ENCODE results near the gene JAZF1.
"Not testable (repeated sequence)": the region's sequence is repeated elsewhere in the genome, so short reads cannot be mapped to it uniquely, and the experiment has no call there.

Gene JAZF1

GRCh38 chr7:27925573-27926201 is 254.9 kb downstream of the JAZF1 start:
- H3K4me1 ChIP-seq: peaks cover 0 to 2% (median 0%) of the 10 kb centered on the region in 4 donors
- H3K4me3 ChIP-seq: no peak overlapping the region
- no peaks in the 10 kb centered on the region for H3K36me3 ChIP-seq
- H3K27ac ChIP-seq: no peak overlapping the region
- H3K9me3 ChIP-seq: no peaks in the 10 kb centered on the region
- no peak for TF ChIP-seq CTCF (IDR thresholded peaks at IDR 0.05)
- intact Hi-C loops (cut with DNase I; ENCODE audit: low total_unique reads): loop anchor here (10.0 kb wide), 1 partner anchor 731 kb away; no protein-coding TSS in a partner anchor
- DNase-seq: no peak
- no peaks in the 10 kb centered on the region for H3K27me3 ChIP-seq

- Histone ChIP-seq H3K4me1 (peaks cover 0 to 2% (median 0%) of the 10 kb centered on the region in 4 donors), H3K36me3 (no peaks in the 10 kb centered on the region), H3K27me3 (no peaks in the 10 kb centered on the region), H3K4me3 (no peak overlapping the region), H3K9me3 (no peaks in the 10 kb centered on the region), H3K27ac (no peak overlapping the region)
- DNase-seq: no peak
- no peak for TF ChIP-seq CTCF (IDR thresholded peaks at IDR 0.05)
- intact Hi-C loops (cut with DNase I; ENCODE audit: low total_unique reads): loop anchor here (10.0 kb wide), 1 partner anchor 729 kb away; no protein-coding TSS in a partner anchor
These were observed 257.0 kb downstream of the JAZF1 start for GRCh38 chr7:27923642-27923980.

GRCh38 chr7:27922907-27923641 is 257.5 kb downstream of the JAZF1 start:
- H3K27me3 ChIP-seq: no peaks in the 10 kb centered on the region
- peaks cover 0 to 2% (median 0%) of the 10 kb centered on the region in 4 donors for H3K4me1 ChIP-seq
- no peak for TF ChIP-seq CTCF (IDR thresholded peaks at IDR 0.05)
- no peaks in the 10 kb centered on the region for H3K36me3 ChIP-seq
- H3K27ac ChIP-seq: no peak overlapping the region
- no peak for DNase-seq
- intact Hi-C loops (cut with DNase I; ENCODE audit: low total_unique reads): loop anchor here (10.0 kb wide), 1 partner anchor 728 kb away; no protein-coding TSS in a partner anchor
- H3K4me3 ChIP-seq: no peak overlapping the region
- H3K9me3 ChIP-seq: no peaks in the 10 kb centered on the region

- not testable (repeated sequence) for H3K4me3 ChIP-seq, H3K9me3 ChIP-seq, H3K36me3 ChIP-seq, H3K27me3 ChIP-seq, H3K27ac ChIP-seq, H3K4me1 ChIP-seq, DNase-seq
- intact Hi-C loops (cut with DNase I; ENCODE audit: low total_unique reads): loop anchor here (10.0 kb wide), 1 partner anchor 728 kb away; no protein-coding TSS in a partner anchor
These were observed 258.2 kb downstream of the JAZF1 start for GRCh38 chr7:27922389-27922788.

GRCh38 chr7:27921081-27921836 is 259.3 kb downstream of the JAZF1 start:
- no peak overlapping the region for H3K4me3 ChIP-seq
- no peaks in the 10 kb centered on the region for H3K36me3 ChIP-seq
- H3K9me3 ChIP-seq: no peaks in the 10 kb centered on the region
- no peak for DNase-seq
- TF ChIP-seq CTCF (IDR thresholded peaks at IDR 0.05): peak; percentile 42 to 45
- H3K4me1 ChIP-seq: peaks cover 0 to 2% (median 0%) of the 10 kb centered on the region in 4 donors
- no peaks in the 10 kb centered on the region for H3K27me3 ChIP-seq
- no peak overlapping the region for H3K27ac ChIP-seq
- intact Hi-C loops (cut with DNase I; ENCODE audit: low total_unique reads): loop anchor here (10.0 kb wide), 1 partner anchor 726 kb away; no protein-coding TSS in a partner anchor

Measured in tibial artery (tissue), 4 donors.